CD8-positive, alpha-beta memory T cell (primary cell): ENCODE data around the gene ZFR2. TPM values are rescaled to one million over a fixed set of nuclear protein-coding genes. Genes with fewer than 3 reads are reported as not detected.

Experiments used
- CTCF ChIA-PET: fragments of 350-600 bp; sonication (Branson Sonifier 250); formaldehyde crosslinking; loops from one replicate; lab custom pipeline; 2021; ENCODE audit warnings: antibody characterized with exemption; lab: Charles Lee
- POLR2A ChIA-PET: fragments of 350-600 bp; sonication (Branson Sonifier 250); formaldehyde crosslinking; loops from one replicate; lab custom pipeline; 2021; ENCODE audit warnings: antibody characterized with exemption; lab: Charles Lee
- DNase-seq, 5 donors: peaks; one replicate each; pipeline versions ENCODE4 v3.0.0 to v3.0.0-alpha.2; 2020 to 2022; ENCODE audit warnings: mixed read lengths in 1 of 5
- H3K27ac ChIP-seq: one replicate; pipeline ENCODE4 v1.7.0; 2013; ENCODE audit warnings: low read depth, mild to moderate bottlenecking, low read length, moderate library complexity
- H3K27me3 ChIP-seq: 2 replicates; pipeline ENCODE4 v1.7.0; 2013; ENCODE audit warnings: low read length, mild to moderate bottlenecking; ENCODE audit not compliant: insufficient read depth, poor library complexity, severe bottlenecking
- H3K36me3 ChIP-seq: 2 replicates; pipeline ENCODE4 v1.7.0; 2013; ENCODE audit warnings: mild to moderate bottlenecking, low read length, moderate library complexity; ENCODE audit not compliant: insufficient read depth
- H3K4me1 ChIP-seq: 2 replicates; pipeline ENCODE4 v1.7.0; 2013; ENCODE audit warnings: mild to moderate bottlenecking, low read length, moderate library complexity; ENCODE audit not compliant: insufficient read depth
- H3K4me3 ChIP-seq: 2 replicates; pipeline ENCODE4 v1.7.0; 2013; ENCODE audit warnings: mild to moderate bottlenecking, low read length
- H3K9me3 ChIP-seq: 2 replicates; pipeline ENCODE4 v1.7.0; 2013; ENCODE audit warnings: mild to moderate bottlenecking, low read length
- H3K27ac Mint-ChIP-seq, 8 donors: one replicate each; pipeline ENCODE4 v1.8.0; 2020 to 2021; ENCODE audit warnings: mixed read lengths in 8 of 8, mild to moderate bottlenecking in 6 of 8, inconsistent platforms in 3 of 8, moderate library complexity in 3 of 8
- H3K27me3 Mint-ChIP-seq, 2 donors: one replicate each; pipeline ENCODE4 v1.8.0; 2020 to 2021; ENCODE audit warnings: mixed read lengths in 2 of 2, mild to moderate bottlenecking in 1 of 2, moderate library complexity in 1 of 2
- H3K36me3 Mint-ChIP-seq, 3 donors: one replicate each; pipeline ENCODE4 v1.8.0; 2020 to 2021; ENCODE audit warnings: mixed read lengths in 3 of 3, inconsistent platforms in 1 of 3, mild to moderate bottlenecking in 1 of 3
- H3K4me1 Mint-ChIP-seq, 3 donors: one replicate each; pipeline ENCODE4 v1.8.0; 2020 to 2021; ENCODE audit warnings: mixed read lengths in 3 of 3, inconsistent platforms in 1 of 3, mild to moderate bottlenecking in 1 of 3
- H3K4me3 Mint-ChIP-seq, 7 donors: one replicate each; pipeline ENCODE4 v1.8.0; 2020 to 2021; ENCODE audit warnings: mixed read lengths in 7 of 7, mild to moderate bottlenecking in 6 of 7, moderate library complexity in 4 of 7, inconsistent platforms in 2 of 7
- H3K9me3 Mint-ChIP-seq, 5 donors: one replicate each; pipeline ENCODE4 v1.8.0; 2020 to 2022; ENCODE audit warnings: mixed read lengths in 5 of 5, mild to moderate bottlenecking in 3 of 5, moderate library complexity in 2 of 5, inconsistent platforms in 1 of 5
- polyA plus RNA-seq: library from polyadenylated mRNA; unstranded; fragments of 300-500 nt; fragmentation: Illumina TruSeq; gene quantifications from one replicate; pipeline ENCODE4 v1.2.3, GENCODE V29; 2021
- total RNA-seq, 2 experiments: library from RNA; stranded (reverse); gene quantifications; one replicate each; pipeline ENCODE4 v1.2.3, GENCODE V29; 2021

Gene ZFR2
- total and polyA plus RNA-seq, 3 experiments from 2014 or later = 0.57 to 4.8 (median 0.71) TPM

DNA sequence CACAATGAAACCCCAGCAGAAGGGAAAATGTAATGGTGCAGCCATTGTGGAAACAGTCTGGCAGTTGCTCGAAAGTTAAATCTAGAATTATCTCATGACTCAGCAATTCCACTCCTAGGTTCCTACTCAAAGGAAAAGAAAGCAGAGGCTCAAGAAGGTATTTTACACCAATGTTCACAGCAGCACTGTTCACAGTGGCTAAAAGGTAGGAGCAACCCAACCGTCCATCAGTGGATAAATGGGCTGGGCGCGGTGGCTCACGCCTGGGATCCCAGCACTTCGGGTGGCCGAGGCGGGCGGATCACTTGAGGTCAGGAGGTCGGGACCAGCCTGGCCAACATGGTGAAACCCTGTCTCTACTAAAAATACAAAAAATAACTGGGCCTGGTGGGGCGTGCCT is 25.9 kb downstream of the ZFR2 start:
- H3K36me3 Mint-ChIP-seq = no peaks in the 10 kb centered on the region
- no peaks in the 10 kb centered on the region for H3K36me3 ChIP-seq
- H3K9me3 Mint-ChIP-seq = no peaks in the 10 kb centered on the region
- no peak overlapping the region for H3K4me3 ChIP-seq
- no peaks in the 10 kb centered on the region for H3K9me3 ChIP-seq
- DNase-seq = no peak
- no peak overlapping the region for H3K4me3 Mint-ChIP-seq
- ChIA-PET CTCF (no interaction called here), POLR2A (no interaction called here)
- H3K27me3 Mint-ChIP-seq = peaks cover 0 to 3% of the 10 kb centered on the region in 2 donors
- no peak overlapping the region for H3K27ac Mint-ChIP-seq
- H3K4me1 Mint-ChIP-seq = no peaks in the 10 kb centered on the region
- no peaks in the 10 kb centered on the region for H3K4me1 ChIP-seq
- no peaks in the 10 kb centered on the region for H3K27me3 ChIP-seq
- H3K27ac ChIP-seq = no peak overlapping the region

GRCh38 chr19:3840804-3841203 is 28.0 kb downstream of the ZFR2 start:
- Histone ChIP-seq H3K27ac (no peak overlapping the region), H3K4me1 (no peaks in the 10 kb centered on the region), H3K27me3 (no peaks in the 10 kb centered on the region), H3K4me3 (no peak overlapping the region), H3K9me3 (no peaks in the 10 kb centered on the region), H3K36me3 (no peaks in the 10 kb centered on the region)
- ChIA-PET POLR2A (no interaction called here), CTCF (no interaction called here)
- no peaks in the 10 kb centered on the region for H3K9me3 Mint-ChIP-seq
- H3K27ac Mint-ChIP-seq = peak overlapping the region in 1 of 8 donors; percentile 40
- DNase-seq = no peak
- peaks cover 4 to 7% (median 5%) of the 10 kb centered on the region in 3 donors for H3K4me1 Mint-ChIP-seq
- H3K36me3 Mint-ChIP-seq = no peaks in the 10 kb centered on the region
- no peaks in the 10 kb centered on the region for H3K27me3 Mint-ChIP-seq
- no peak overlapping the region for H3K4me3 Mint-ChIP-seq

DNA sequence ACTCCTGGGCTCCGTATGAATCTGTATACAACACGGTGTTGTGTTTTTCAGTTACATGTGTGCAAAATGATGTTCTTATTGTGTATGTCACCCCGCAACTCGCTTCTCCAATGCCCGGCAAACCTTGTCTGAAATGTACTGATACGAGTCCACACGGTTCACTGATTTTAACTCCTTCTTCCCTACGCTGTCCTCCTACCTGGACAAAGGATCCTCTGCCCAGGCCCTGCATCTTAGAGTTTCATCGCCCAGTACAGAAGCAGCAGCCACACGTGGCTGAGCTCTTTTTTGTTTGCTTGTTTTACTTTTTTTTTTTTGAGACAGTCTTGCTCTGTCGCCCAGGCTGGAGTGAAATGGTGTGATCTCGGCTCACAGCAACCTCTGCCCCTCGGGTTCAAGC is 28.9 kb downstream of the ZFR2 start:
- Mint-ChIP-seq H3K27ac (peak overlapping the region in 2 of 8 donors; percentile 36 to 60), H3K4me3 (no peak overlapping the region), H3K9me3 (no peaks in the 10 kb centered on the region), H3K27me3 (no peaks in the 10 kb centered on the region), H3K36me3 (no peaks in the 10 kb centered on the region), H3K4me1 (peaks cover 4 to 7% (median 5%) of the 10 kb centered on the region in 3 donors)
- Histone ChIP-seq H3K36me3 (no peaks in the 10 kb centered on the region), H3K27ac (no peak overlapping the region), H3K27me3 (no peaks in the 10 kb centered on the region), H3K9me3 (no peaks in the 10 kb centered on the region), H3K4me3 (no peak overlapping the region), H3K4me1 (no peaks in the 10 kb centered on the region)
- ChIA-PET CTCF (no interaction called here), POLR2A (interaction anchor here (0.6 kb wide), 1 partner anchor 75 kb away, joined by 3 read pairs; no protein-coding TSS in a partner anchor)
- no peak for DNase-seq

GRCh38 chr19:3838661-3839060 is 30.2 kb downstream of the ZFR2 start:
- Mint-ChIP-seq H3K4me1 (peaks cover 4 to 7% (median 5%) of the 10 kb centered on the region in 3 donors), H3K27ac (no peak overlapping the region)

DNA sequence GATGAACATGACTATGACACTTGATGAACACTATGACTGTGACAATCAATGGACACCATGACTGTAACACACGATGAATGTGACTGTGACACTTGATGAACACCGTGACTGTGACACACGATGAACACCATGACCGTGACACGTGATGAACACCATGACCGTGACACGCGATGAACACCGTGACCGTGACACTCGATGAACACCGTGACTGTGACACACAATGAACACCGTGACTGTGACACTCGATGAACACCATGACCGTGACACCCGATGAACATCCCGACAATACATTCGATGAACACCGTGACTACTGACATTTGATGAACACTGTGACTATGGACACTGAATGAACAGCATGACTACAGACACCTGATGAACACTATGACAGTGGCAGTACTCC is 30.9 kb downstream of the ZFR2 start:
- no peak overlapping the region for H3K4me3 Mint-ChIP-seq
- no peaks in the 10 kb centered on the region for H3K9me3 Mint-ChIP-seq
- H3K27me3 ChIP-seq = no peaks in the 10 kb centered on the region
- no peak overlapping the region for H3K27ac Mint-ChIP-seq
- H3K4me1 Mint-ChIP-seq = peaks cover 4 to 7% (median 5%) of the 10 kb centered on the region in 3 donors
- ChIA-PET CTCF (no interaction called here), POLR2A (no interaction called here)
- no peak overlapping the region for H3K27ac ChIP-seq
- no peak for DNase-seq
- H3K4me3 ChIP-seq = no peak overlapping the region
- no peaks in the 10 kb centered on the region for H3K36me3 ChIP-seq
- H3K27me3 Mint-ChIP-seq = no peaks in the 10 kb centered on the region
- H3K9me3 ChIP-seq = no peaks in the 10 kb centered on the region
- no peaks in the 10 kb centered on the region for H3K36me3 Mint-ChIP-seq
- H3K4me1 ChIP-seq = no peaks in the 10 kb centered on the region

More at GRCh38 chr19:3838661-3839060, 30.2 kb downstream of the ZFR2 start:
- no peak overlapping the region for H3K4me3 Mint-ChIP-seq
- no peak for DNase-seq
- ChIA-PET CTCF (no interaction called here), POLR2A (no interaction called here)
- no peak overlapping the region for H3K27ac ChIP-seq
- no peak overlapping the region for H3K4me3 ChIP-seq
- H3K27me3 Mint-ChIP-seq = no peaks in the 10 kb centered on the region
- H3K36me3 Mint-ChIP-seq = no peaks in the 10 kb centered on the region
- no peaks in the 10 kb centered on the region for H3K27me3 ChIP-seq
- no peaks in the 10 kb centered on the region for H3K9me3 Mint-ChIP-seq
- no peaks in the 10 kb centered on the region for H3K4me1 ChIP-seq
- H3K36me3 ChIP-seq = no peaks in the 10 kb centered on the region
- H3K9me3 ChIP-seq = no peaks in the 10 kb centered on the region

DNA sequence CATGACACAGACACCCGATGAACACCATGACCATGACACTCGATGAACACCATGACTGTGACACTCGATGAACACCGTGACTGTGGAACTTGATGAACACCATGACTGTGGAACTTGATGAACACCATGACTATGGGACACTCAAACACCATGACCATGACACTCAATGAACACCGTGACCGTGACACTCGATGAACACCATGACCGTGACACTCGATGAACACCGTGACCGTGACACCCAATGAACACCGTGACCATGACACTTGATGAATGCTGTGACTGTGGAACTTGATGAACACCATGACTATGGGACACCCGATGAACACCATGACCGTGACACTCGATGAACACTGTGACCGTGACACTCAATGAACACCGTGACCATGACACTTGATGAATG is 31.5 kb downstream of the ZFR2 start:
- peaks cover 4 to 7% (median 5%) of the 10 kb centered on the region in 3 donors for H3K4me1 Mint-ChIP-seq
- no peak overlapping the region for H3K27ac ChIP-seq
- H3K36me3 ChIP-seq = no peaks in the 10 kb centered on the region
- no peaks in the 10 kb centered on the region for H3K27me3 ChIP-seq
- no peak overlapping the region for H3K4me3 Mint-ChIP-seq
- ChIA-PET POLR2A (no interaction called here), CTCF (no interaction called here)
- H3K4me3 ChIP-seq = no peak overlapping the region
- peak overlapping the region in 2 of 8 donors; percentile 12 to 84 for H3K27ac Mint-ChIP-seq
- H3K36me3 Mint-ChIP-seq = no peaks in the 10 kb centered on the region
- no peaks in the 10 kb centered on the region for H3K27me3 Mint-ChIP-seq
- no peaks in the 10 kb centered on the region for H3K9me3 Mint-ChIP-seq
- no peaks in the 10 kb centered on the region for H3K4me1 ChIP-seq
- H3K9me3 ChIP-seq = no peaks in the 10 kb centered on the region
- DNase-seq = no peak

GRCh38 chr19:3836887-3837286 is 32.0 kb downstream of the ZFR2 start:
- Mint-ChIP-seq H3K27ac (peak overlapping the region in 2 of 8 donors; percentile 12 to 84), H3K27me3 (no peaks in the 10 kb centered on the region), H3K4me1 (peaks cover 4 to 7% (median 5%) of the 10 kb centered on the region in 3 donors), H3K4me3 (no peak overlapping the region), H3K9me3 (no peaks in the 10 kb centered on the region), H3K36me3 (no peaks in the 10 kb centered on the region)
- Histone ChIP-seq H3K9me3 (no peaks in the 10 kb centered on the region), H3K27ac (no peak overlapping the region), H3K27me3 (no peaks in the 10 kb centered on the region), H3K4me3 (no peak overlapping the region), H3K4me1 (no peaks in the 10 kb centered on the region), H3K36me3 (no peaks in the 10 kb centered on the region)
- POLR2A ChIA-PET = no interaction called here
- CTCF ChIA-PET = no interaction called here
- no peak for DNase-seq

- Mint-ChIP-seq H3K9me3 (no peaks in the 10 kb centered on the region), H3K4me1 (peaks cover 4 to 7% (median 5%) of the 10 kb centered on the region in 3 donors), H3K27ac (no peak overlapping the region), H3K27me3 (peaks cover 0 to 5% of the 10 kb centered on the region in 2 donors), H3K36me3 (no peaks in the 10 kb centered on the region), H3K4me3 (no peak overlapping the region)
- ChIA-PET POLR2A (no interaction called here), CTCF (interaction anchor here (1.3 kb wide), 1 partner anchor 14 kb away, joined by 4 read pairs; no protein-coding TSS in a partner anchor)
- no peak overlapping the region for H3K27ac ChIP-seq
- H3K27me3 ChIP-seq = no peaks in the 10 kb centered on the region
- H3K4me1 ChIP-seq = no peaks in the 10 kb centered on the region
- H3K36me3 ChIP-seq = no peaks in the 10 kb centered on the region
- no peaks in the 10 kb centered on the region for H3K9me3 ChIP-seq
- DNase-seq = no peak
- no peak overlapping the region for H3K4me3 ChIP-seq
Observed at GRCh38 chr19:3835055-3835435, 33.8 kb downstream of the ZFR2 start.
